K562 (cell line): ENCODE data around the gene PDE3A. TPM values are rescaled to one million over a fixed set of nuclear protein-coding genes. Genes with fewer than 3 reads are reported as not detected.

ENCODE experiments used
- ATAC-seq: fragments of 200-7000 bp; cut with Tn5 transposase; 3 replicates; pipeline ENCODE4 v1.9.1; 2020; ENCODE audit warnings: moderate library complexity
- BruUV-seq: library from RNA; stranded (reverse); fragments of 400-500 nt; replicated peaks from 2 replicates; lab custom pipeline; 2021; lab: Mats Ljungman, UMichigan
- CTCF ChIA-PET: fragments of 300-600 bp; formaldehyde crosslinking; extraction: SDS; loops from one replicate; lab custom pipeline; 2021; ENCODE audit warnings: low intra/inter-chr PET ratio; lab: Yijun Ruan, JAX
- POLR2A ChIA-PET: fragments of 300-600, 350-650 bp; sonication (Branson Sonifier 250); formaldehyde crosslinking; extraction: SDS; loops from one replicate; lab custom pipeline; 2021; ENCODE audit warnings: antibody characterized with exemption, inconsistent platforms; lab: Yijun Ruan, JAX
- DNase-seq, 4 experiments: peaks; one replicate each; pipeline versions ENCODE4 v3.0.0 to v3.0.0-alpha.2; 2011 to 2018; ENCODE audit warnings: low spot score in 3 of 4, mixed read lengths in 3 of 4; ENCODE audit errors: extremely low read depth in 1 of 4
- FAIRE-seq: peaks from 2 replicates; lab custom pipeline; 2011; peaks lifted over from hg19 to GRCh38; lab: Jason Lieb, UNC
- H2AFZ ChIP-seq: 2 replicates; pipeline ENCODE4 v1.6.0; 2011; ENCODE audit warnings: low read depth, low read length, control low read depth, inconsistent platforms
- H3K27ac ChIP-seq: fragments of 200-600 bp; 3 replicates; pipeline ENCODE4 v1.8.0; 2011; ENCODE audit warnings: low read depth, mild to moderate bottlenecking, control low read depth, inconsistent platforms, low read length, moderate library complexity, mixed read lengths; ENCODE audit errors: extremely low read depth
- H3K27me3 ChIP-seq, 2 experiments: fragments of 300-600 bp in 1 of 2; 2 replicates in 1 of 2; 3 replicates in 1 of 2; pipeline versions ENCODE4 v1.6.0 to v1.8.0; 2011; ENCODE audit warnings: inconsistent platforms in 2 of 2, low read length in 2 of 2, mild to moderate bottlenecking in 1 of 2, mixed read lengths in 1 of 2, moderate library complexity in 1 of 2; ENCODE audit not compliant: control insufficient read depth in 2 of 2, insufficient read depth in 2 of 2
- H3K36me3 ChIP-seq: fragments of 300-600 bp; 3 replicates; pipeline ENCODE4 v1.8.0; 2011; ENCODE audit warnings: mild to moderate bottlenecking, low read length, inconsistent platforms; ENCODE audit not compliant: control insufficient read depth, insufficient read depth
- H3K4me1 ChIP-seq, 2 experiments: fragments of 200-600 bp in 1 of 2; replicated peaks in 1 of 2; 2 replicates in 1 of 2; 3 replicates in 1 of 2; pipeline versions ENCODE4 v1.5.1 to v1.8.0; 2011; ENCODE audit warnings: inconsistent platforms in 2 of 2, low read length in 2 of 2, mild to moderate bottlenecking in 1 of 2, mixed read lengths in 1 of 2, moderate library complexity in 1 of 2; ENCODE audit not compliant: control insufficient read depth in 2 of 2, insufficient read depth in 2 of 2
- H3K4me2 ChIP-seq: 2 replicates; pipeline ENCODE4 v1.6.1; 2011; ENCODE audit warnings: low read length, control low read depth, inconsistent platforms, mixed read lengths; ENCODE audit not compliant: insufficient read depth
- H3K4me3 ChIP-seq: fragments of 200-600 bp; sonication (generic), shearing (Covaris generic); 2 replicates; pipeline ENCODE4 v1.5.1; 2016; ENCODE audit warnings: control low read depth, inconsistent platforms
- H3K79me2 ChIP-seq: fragments of 200-600 bp; 3 replicates; pipeline ENCODE4 v1.8.0; 2011; ENCODE audit warnings: low read length, inconsistent platforms; ENCODE audit not compliant: control insufficient read depth, insufficient read depth
- H3K9ac ChIP-seq, 2 experiments: 2 replicates each; pipeline versions ENCODE4 v1.6.0 to v1.6.1; 2011; ENCODE audit warnings: low read depth in 2 of 2, low read length in 2 of 2, control low read depth in 1 of 2, inconsistent platforms in 1 of 2, mild to moderate bottlenecking in 1 of 2, mixed read lengths in 1 of 2; ENCODE audit not compliant: insufficient read depth in 1 of 2
- H3K9me1 ChIP-seq: one replicate; pipeline ENCODE4 v1.6.0; 2011; ENCODE audit warnings: inconsistent platforms, mild to moderate bottlenecking, low read length, moderate library complexity; ENCODE audit not compliant: control insufficient read depth, insufficient read depth
- H3K9me3 ChIP-seq: replicated peaks from 2 replicates; pipeline ENCODE4 v1.5.1; 2011; ENCODE audit warnings: low read depth, low read length, inconsistent platforms; ENCODE audit not compliant: control insufficient read depth, insufficient read depth
- H4K20me1 ChIP-seq: replicated peaks from 2 replicates; pipeline ENCODE4 v1.6.1; 2011; ENCODE audit warnings: low read length, inconsistent platforms, mixed read lengths; ENCODE audit not compliant: control insufficient read depth, insufficient read depth
- DACH1 ChIP-seq: fragments of 450-650 bp; IDR thresholded peaks from 2 replicates; pipeline ENCODE4 v1.6.1; 2018; ENCODE audit not compliant: partially characterized antibody
- HDAC8 ChIP-seq: fragments of 450-650 bp; IDR thresholded peaks from 2 replicates; pipeline ENCODE4 v1.6.1; 2016; ENCODE audit warnings: mild to moderate bottlenecking, missing genetic modification characterization, moderate library complexity, missing compliant biosample characterization
- NCOA2 ChIP-seq, 2 experiments: fragments of 450-650 bp; IDR thresholded peaks; 2 replicates each; pipeline ENCODE4 v1.6.1; 2018; ENCODE audit warnings: mild to moderate bottlenecking in 2 of 2, moderate library complexity in 1 of 2; ENCODE audit not compliant: partially characterized antibody in 2 of 2
- NELFE ChIP-seq: IDR thresholded peaks from 2 replicates; pipeline ENCODE4 v1.6.1; 2011; ENCODE audit warnings: mild to moderate bottlenecking; ENCODE audit not compliant: insufficient read depth, insufficient read length
- SRSF7 ChIP-seq: fragments of 200-400 bp; formaldehyde crosslinking; optimal IDR thresholded peaks from 2 replicates; pipeline ENCODE3; 2017; ENCODE audit warnings: mild to moderate bottlenecking, low read depth, low read length
- ZFPM2 ChIP-seq: fragments of 250-450 bp; sonication (Bioruptor Pico); IDR thresholded peaks from 2 replicates; pipeline ENCODE4 v1.5.1; 2022; ENCODE audit warnings: mild to moderate bottlenecking
- ZNF561 ChIP-seq: fragments of 450-650 bp; formaldehyde crosslinking; conservative IDR thresholded peaks from 2 replicates; pipeline ENCODE4 v1.4.0; 2020; ENCODE audit warnings: mild to moderate bottlenecking, moderate library complexity
- WGBS: fragments of 100-300 bp; shearing (Covaris generic); methylation state at CpG from one replicate; pipeline ENCODE4 v1.1.6; 2016; ENCODE audit warnings: low coverage, mixed read lengths; ENCODE audit not compliant: insufficient coverage; ENCODE audit errors: missing lambda C conversion rate; 5-methylcytosine and 5-hydroxymethylcytosine counted together
- in situ Hi-C: fragments of 300-500 bp; cut with MboI; formaldehyde crosslinking; loops from 4 replicates; pipeline ENCODE4 v1.15.0; 2018; ENCODE audit warnings: inconsistent platforms, mixed read lengths
- intact Hi-C: fragments of 100-400 bp; cut with micrococcal nuclease; formaldehyde crosslinking; loops from 2 replicates; pipeline ENCODE4 v1.14.2; 2022
- polyA plus RNA-seq, 8 experiments: library from polyadenylated mRNA; depleted of rRNA in 4 of 8; stranded (reverse) in 5 of 8; unstranded in 3 of 8; fragments of >200 nt; fragmentation: Nextera tagmentation in 2 of 8; fragmentation: Illumina TruSeq in 1 of 8; extraction: Ambion mirVana in 2 of 8; extraction: Trizol in 1 of 8; gene quantifications; 2 replicates each; pipeline versions ENCODE4 v1.2.1 to v1.2.3, GENCODE V29; 2011 to 2014; ENCODE audit warnings: inconsistent platforms in 1 of 8, missing spikeins in 1 of 8
- total RNA-seq, 7 experiments: library from RNA; depleted of rRNA in 6 of 7; stranded (reverse); fragments of >200 nt in 6 of 7; fragmentation: Illumina TruSeq in 2 of 7; extraction: Trizol in 2 of 7; gene quantifications; 2 replicates each; pipeline versions ENCODE4 v1.2.1 to v1.2.3, GENCODE V29; 2011 to 2021; ENCODE audit warnings: low replicate concordance in 1 of 7
- TF ChIP-seq, protein P1 (sequence below): fragments of 250-450 bp; sonication (Bioruptor Pico); IDR thresholded peaks from 2 replicates; pipeline ENCODE4 v1.4.0; 2020; ENCODE audit warnings: mild to moderate bottlenecking, moderate library complexity, borderline replicate concordance

PDE3A gene
- total and polyA plus RNA-seq, 9 of the 15 experiments (the other 6 are each of a cell fraction or from before 2014, with no cell fraction given): 0.02 TPM; not detected in 8

DNA sequence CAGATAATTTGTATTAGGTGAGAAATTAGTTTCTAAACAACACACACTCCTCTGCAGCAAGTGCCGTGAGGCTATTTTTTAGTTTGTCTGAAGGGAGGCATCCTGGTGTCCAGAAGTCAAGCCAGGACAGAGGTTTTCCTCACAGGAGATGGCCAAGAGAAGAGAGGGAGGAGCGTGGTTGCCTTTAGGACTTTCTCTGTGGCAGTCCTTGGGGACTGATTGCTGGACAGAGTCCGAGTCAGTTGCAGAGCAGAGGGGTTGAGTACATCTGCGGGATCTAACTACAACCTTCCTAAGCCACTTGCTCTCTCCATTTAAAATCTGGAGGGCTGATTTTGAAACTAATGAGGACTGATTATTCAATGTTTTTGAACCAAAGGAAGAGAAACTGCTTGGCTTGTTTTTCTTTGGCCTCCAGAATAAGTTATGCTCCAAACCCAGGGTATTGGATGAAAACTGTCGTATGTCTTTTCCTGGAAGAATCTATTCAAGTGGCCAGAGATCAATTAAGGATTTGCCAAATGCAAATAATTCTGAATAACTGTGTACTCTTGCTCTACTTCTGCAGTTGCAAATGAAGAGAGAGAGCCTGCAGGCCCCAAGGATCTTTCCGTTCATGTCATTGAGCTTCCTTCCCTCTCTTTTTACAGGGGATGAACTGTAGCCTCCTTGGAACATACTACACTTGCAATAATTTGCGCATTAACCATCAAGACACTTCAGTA, 328.0 kb downstream of the PDE3A start:
- ATAC-seq (no peak), DNase-seq (no peak), FAIRE-seq (no peak)
- Histone ChIP-seq H2AFZ (no peak overlapping the region), H3K9ac (no peak overlapping the region), H3K36me3 (no peaks in the 10 kb centered on the region), H3K4me3 (no peak overlapping the region), H3K27ac (no peak overlapping the region), H3K9me1 (no peaks in the 10 kb centered on the region), H3K9me3 (no peaks in the 10 kb centered on the region), H3K4me1 (no peaks in the 10 kb centered on the region), H4K20me1 (no peaks in the 10 kb centered on the region), H3K4me2 (no peak overlapping the region), H3K27me3 (no peaks in the 10 kb centered on the region), H3K79me2 (no peaks in the 10 kb centered on the region)
- in situ Hi-C loops: no loop called here
- BruUV-seq: no TSS peak
- intact Hi-C loops: no loop called here
- WGBS: 0% methylated on average over 5 of the region's 7 CpGs
- CTCF ChIA-PET: no interaction called here
- TF ChIP-seq, protein P1, sequence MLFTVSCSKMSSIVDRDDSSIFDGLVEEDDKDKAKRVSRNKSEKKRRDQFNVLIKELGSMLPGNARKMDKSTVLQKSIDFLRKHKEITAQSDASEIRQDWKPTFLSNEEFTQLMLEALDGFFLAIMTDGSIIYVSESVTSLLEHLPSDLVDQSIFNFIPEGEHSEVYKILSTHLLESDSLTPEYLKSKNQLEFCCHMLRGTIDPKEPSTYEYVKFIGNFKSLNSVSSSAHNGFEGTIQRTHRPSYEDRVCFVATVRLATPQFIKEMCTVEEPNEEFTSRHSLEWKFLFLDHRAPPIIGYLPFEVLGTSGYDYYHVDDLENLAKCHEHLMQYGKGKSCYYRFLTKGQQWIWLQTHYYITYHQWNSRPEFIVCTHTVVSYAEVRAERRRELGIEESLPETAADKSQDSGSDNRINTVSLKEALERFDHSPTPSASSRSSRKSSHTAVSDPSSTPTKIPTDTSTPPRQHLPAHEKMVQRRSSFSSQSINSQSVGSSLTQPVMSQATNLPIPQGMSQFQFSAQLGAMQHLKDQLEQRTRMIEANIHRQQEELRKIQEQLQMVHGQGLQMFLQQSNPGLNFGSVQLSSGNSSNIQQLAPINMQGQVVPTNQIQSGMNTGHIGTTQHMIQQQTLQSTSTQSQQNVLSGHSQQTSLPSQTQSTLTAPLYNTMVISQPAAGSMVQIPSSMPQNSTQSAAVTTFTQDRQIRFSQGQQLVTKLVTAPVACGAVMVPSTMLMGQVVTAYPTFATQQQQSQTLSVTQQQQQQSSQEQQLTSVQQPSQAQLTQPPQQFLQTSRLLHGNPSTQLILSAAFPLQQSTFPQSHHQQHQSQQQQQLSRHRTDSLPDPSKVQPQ (CRISPR knock-in tag): no peak
- no peak for TF ChIP-seq HDAC8 (tag)
- TF ChIP-seq ZFPM2: no peak
- no peak for TF ChIP-seq ZNF561
- TF ChIP-seq SRSF7: no peak
- no peak for TF ChIP-seq DACH1
- TF ChIP-seq NCOA2 (IDR thresholded peaks at IDR 0.05; ENCODE audit: partially characterized antibody in 2 of 2): no peak
- no peak for TF ChIP-seq NELFE
- POLR2A ChIA-PET: no interaction called here
